Panc1 (cell line): ENCODE results near the gene N4BP2L2.

ENCODE experiments used
- POLR2AphosphoS5 ChIP-seq: IDR thresholded peaks from 2 replicates; pipeline ENCODE4 v1.6.1; 2012; ENCODE audit warnings: mild to moderate bottlenecking, low read depth, low read length, moderate library complexity
- REST ChIP-seq, 2 experiments: IDR thresholded peaks; 2 replicates each; pipeline ENCODE4 v1.6.1; 2011 to 2012; ENCODE audit warnings: low read depth in 2 of 2, control low read depth in 1 of 2, low read length in 1 of 2, mild to moderate bottlenecking in 1 of 2, moderate library complexity in 1 of 2; ENCODE audit not compliant: insufficient read depth in 1 of 2
- SIN3A ChIP-seq: IDR thresholded peaks from 2 replicates; pipeline ENCODE4 v1.6.1; 2012; ENCODE audit warnings: low read depth, mild to moderate bottlenecking, low read length, moderate library complexity, borderline replicate concordance; ENCODE audit not compliant: insufficient read depth
- TCF7L2 ChIP-seq: IDR thresholded peaks from 2 replicates; pipeline ENCODE4 v1.6.1; 2011; ENCODE audit warnings: mild to moderate bottlenecking, low read depth, low read length, inconsistent platforms
- TF ChIP-seq, protein P1 (sequence below): fragments of 450-650 bp; IDR thresholded peaks from 2 replicates; pipeline ENCODE4 v1.5.1; 2017; ENCODE audit warnings: mild to moderate bottlenecking

GRCh38 chr13:32426990-32427851 lies 111.4 kb downstream of the N4BP2L2 start:
- TF ChIP-seq TCF7L2 (no peak), POLR2AphosphoS5 (no peak), SIN3A (no peak), REST (IDR thresholded peaks at IDR 0.05; ENCODE audit: insufficient read depth in 1 of 2, low read depth in 2 of 2, low read length in 1 of 2) (no peak)
- TF ChIP-seq, protein P1, sequence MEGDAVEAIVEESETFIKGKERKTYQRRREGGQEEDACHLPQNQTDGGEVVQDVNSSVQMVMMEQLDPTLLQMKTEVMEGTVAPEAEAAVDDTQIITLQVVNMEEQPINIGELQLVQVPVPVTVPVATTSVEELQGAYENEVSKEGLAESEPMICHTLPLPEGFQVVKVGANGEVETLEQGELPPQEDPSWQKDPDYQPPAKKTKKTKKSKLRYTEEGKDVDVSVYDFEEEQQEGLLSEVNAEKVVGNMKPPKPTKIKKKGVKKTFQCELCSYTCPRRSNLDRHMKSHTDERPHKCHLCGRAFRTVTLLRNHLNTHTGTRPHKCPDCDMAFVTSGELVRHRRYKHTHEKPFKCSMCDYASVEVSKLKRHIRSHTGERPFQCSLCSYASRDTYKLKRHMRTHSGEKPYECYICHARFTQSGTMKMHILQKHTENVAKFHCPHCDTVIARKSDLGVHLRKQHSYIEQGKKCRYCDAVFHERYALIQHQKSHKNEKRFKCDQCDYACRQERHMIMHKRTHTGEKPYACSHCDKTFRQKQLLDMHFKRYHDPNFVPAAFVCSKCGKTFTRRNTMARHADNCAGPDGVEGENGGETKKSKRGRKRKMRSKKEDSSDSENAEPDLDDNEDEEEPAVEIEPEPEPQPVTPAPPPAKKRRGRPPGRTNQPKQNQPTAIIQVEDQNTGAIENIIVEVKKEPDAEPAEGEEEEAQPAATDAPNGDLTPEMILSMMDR, result no peak
